ENCODE data around the gene IL3. TPM values are rescaled to one million over a fixed set of nuclear protein-coding genes. Genes with fewer than 3 reads are reported as not detected.

The IL3 gene
- total RNA-seq, 1 donor from 2014 or later, result not detected

DNA sequence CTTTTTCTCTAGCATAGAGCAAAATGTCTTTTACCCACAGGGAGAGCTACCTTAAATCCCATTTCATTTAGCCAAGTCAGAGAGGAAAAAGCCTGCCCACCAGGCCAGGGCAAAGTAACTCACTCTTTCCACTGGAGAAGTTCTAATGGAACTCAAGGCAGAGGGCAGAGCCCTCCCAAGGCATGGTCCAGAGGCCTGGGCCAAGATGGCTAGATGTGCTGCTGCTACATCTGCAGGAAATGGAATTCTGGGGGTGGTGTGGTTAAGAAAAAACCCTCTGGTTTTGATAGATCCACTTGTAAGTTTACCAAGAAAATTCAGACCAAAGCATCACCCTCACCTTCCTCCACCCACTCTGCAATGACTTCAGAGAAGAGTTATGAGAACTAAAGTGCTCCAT lies 50.5 kb downstream of the IL3 start:
- DNase-seq (ENCODE audit: low read depth in 2 of 2), result no peak

DNA sequence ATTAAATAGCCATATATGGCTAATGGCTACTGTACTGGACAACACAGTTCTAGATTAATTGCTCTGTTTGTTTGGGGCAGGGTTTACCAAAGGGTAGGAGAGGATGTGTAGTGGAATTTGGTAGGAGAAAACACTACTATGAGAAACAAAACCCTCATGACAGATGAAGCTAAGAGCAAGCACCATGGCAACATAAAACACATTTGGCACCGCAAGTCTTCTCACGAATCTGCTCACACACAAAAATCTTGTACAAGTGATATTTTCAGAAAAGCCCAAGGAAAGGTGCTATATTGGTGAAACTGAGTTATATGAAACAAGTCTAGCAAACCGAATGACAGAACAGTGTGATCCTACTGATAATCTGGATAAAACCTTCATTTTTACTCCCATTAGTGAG lies 51.7 kb downstream of the IL3 start:
- DNase-seq (ENCODE audit: low read depth in 2 of 2), result no peak

Other genes with a start within 250 kb of the IL3 start
- not detected in 2 replicates for gene MEIKIN, start 115.0 kb upstream of the IL3 start, total RNA-seq
- 0.76 and 0.77 TPM in 2 replicates for gene ACSL6, start 49.0 kb upstream of the IL3 start, total RNA-seq
- gene CSF2, start 13.1 kb downstream of the IL3 start, total RNA-seq, result 0.13 TPM in 1 of 2 replicates, not detected in the other
- 29.8 and 37.0 TPM in 2 replicates for gene P4HA2, start 167.2 kb downstream of the IL3 start, total RNA-seq
- gene PDLIM4, start 197.0 kb downstream of the IL3 start, total RNA-seq, result 20.7 and 26.7 TPM in 2 replicates
- 3.7 and 5.7 TPM in 2 replicates for gene SLC22A4, start 233.7 kb downstream of the IL3 start, total RNA-seq

Measured in dermis microvascular lymphatic vessel endothelial cell (primary cell).